ENCODE results near the gene NAALADL2.

DNA sequence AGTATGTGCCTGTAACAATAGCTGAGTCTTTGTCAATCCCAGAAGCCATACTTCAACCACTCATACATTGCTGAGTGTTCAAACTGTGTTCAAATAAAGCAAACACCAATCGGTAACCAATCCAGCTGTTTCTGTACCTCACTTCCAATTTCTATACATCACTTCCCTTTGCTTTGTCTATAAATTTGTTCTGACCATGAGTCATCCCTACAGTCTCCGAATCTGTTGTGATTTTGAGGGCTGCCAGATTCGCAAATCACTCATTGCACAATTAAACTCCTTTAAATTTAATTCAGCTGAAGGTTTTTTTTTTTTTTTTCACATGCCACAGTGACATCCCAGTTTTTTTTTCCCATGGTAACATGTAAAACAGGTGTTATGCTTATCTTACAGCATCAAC lies 870.3 kb downstream of the NAALADL2 start:
- TF ChIP-seq, protein P1, sequence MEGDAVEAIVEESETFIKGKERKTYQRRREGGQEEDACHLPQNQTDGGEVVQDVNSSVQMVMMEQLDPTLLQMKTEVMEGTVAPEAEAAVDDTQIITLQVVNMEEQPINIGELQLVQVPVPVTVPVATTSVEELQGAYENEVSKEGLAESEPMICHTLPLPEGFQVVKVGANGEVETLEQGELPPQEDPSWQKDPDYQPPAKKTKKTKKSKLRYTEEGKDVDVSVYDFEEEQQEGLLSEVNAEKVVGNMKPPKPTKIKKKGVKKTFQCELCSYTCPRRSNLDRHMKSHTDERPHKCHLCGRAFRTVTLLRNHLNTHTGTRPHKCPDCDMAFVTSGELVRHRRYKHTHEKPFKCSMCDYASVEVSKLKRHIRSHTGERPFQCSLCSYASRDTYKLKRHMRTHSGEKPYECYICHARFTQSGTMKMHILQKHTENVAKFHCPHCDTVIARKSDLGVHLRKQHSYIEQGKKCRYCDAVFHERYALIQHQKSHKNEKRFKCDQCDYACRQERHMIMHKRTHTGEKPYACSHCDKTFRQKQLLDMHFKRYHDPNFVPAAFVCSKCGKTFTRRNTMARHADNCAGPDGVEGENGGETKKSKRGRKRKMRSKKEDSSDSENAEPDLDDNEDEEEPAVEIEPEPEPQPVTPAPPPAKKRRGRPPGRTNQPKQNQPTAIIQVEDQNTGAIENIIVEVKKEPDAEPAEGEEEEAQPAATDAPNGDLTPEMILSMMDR (IDR thresholded peaks at IDR 0.05) = no peak
- TF ChIP-seq ZFX (IDR thresholded peaks at IDR 0.05; ENCODE audit: borderline replicate concordance) = no peak
